Measurements from ENCODE around the gene CAPN13.

CAPN13 gene

DNA sequence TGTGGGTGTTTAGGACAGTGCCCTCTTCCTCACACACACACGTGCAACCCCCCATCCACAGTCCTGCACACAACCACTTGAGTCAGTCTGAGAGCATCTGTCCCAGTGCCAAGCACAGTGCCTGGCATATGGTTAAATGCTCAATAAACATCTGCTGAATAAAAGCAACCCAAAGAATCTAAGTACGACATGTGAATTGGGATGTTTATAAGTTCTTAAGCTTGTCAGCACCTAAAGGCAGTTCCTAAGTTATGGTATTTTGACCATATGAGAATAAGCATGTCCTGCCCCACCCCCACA, 37.8 kb downstream of the CAPN13 start:
- no peaks in the 10 kb centered on the region for H3F3A ChIP-seq (ENCODE audit: low read depth)
- H3K27me3 ChIP-seq (ENCODE audit: insufficient read depth, low read length, poor library complexity, severe bottlenecking), result no peaks in the 10 kb centered on the region
- H3K4me2 ChIP-seq (ENCODE audit: low read depth, low read length, poor library complexity, severe bottlenecking), result no peak overlapping the region
- no peaks in the 10 kb centered on the region for H4K20me1 ChIP-seq (ENCODE audit: insufficient read depth, low read length, poor library complexity, severe bottlenecking)
- TF ChIP-seq EZH2phosphoT487 (IDR thresholded peaks at IDR 0.05; ENCODE audit: borderline replicate concordance), result no peak
- TF ChIP-seq, protein P1, sequence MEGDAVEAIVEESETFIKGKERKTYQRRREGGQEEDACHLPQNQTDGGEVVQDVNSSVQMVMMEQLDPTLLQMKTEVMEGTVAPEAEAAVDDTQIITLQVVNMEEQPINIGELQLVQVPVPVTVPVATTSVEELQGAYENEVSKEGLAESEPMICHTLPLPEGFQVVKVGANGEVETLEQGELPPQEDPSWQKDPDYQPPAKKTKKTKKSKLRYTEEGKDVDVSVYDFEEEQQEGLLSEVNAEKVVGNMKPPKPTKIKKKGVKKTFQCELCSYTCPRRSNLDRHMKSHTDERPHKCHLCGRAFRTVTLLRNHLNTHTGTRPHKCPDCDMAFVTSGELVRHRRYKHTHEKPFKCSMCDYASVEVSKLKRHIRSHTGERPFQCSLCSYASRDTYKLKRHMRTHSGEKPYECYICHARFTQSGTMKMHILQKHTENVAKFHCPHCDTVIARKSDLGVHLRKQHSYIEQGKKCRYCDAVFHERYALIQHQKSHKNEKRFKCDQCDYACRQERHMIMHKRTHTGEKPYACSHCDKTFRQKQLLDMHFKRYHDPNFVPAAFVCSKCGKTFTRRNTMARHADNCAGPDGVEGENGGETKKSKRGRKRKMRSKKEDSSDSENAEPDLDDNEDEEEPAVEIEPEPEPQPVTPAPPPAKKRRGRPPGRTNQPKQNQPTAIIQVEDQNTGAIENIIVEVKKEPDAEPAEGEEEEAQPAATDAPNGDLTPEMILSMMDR (conservative IDR thresholded peaks at IDR 0.05; ENCODE audit: low read length), result no peak
- no peaks in the 10 kb centered on the region for H3K9me2 ChIP-seq (replicated peaks; ENCODE audit: low read depth, low read length)
- H3K4me1 ChIP-seq (ENCODE audit: insufficient read depth, low read length, poor library complexity, severe bottlenecking), result no peaks in the 10 kb centered on the region
- no peak overlapping the region for H2AFZ ChIP-seq (ENCODE audit: low read length)
- no peaks in the 10 kb centered on the region for H3K79me2 ChIP-seq (ENCODE audit: insufficient read depth, low read length)
- no peaks in the 10 kb centered on the region for H3K9me3 ChIP-seq (ENCODE audit: insufficient read depth, low read depth, low read length)
- H3K36me3 ChIP-seq (ENCODE audit: insufficient read depth, low read length), result no peaks in the 10 kb centered on the region
- H3K9ac ChIP-seq (ENCODE audit: low read depth, low read length, poor library complexity, severe bottlenecking), result no peak overlapping the region
- no peak overlapping the region for H3K4me3 ChIP-seq (ENCODE audit: low read length, poor library complexity, severe bottlenecking)

DNA sequence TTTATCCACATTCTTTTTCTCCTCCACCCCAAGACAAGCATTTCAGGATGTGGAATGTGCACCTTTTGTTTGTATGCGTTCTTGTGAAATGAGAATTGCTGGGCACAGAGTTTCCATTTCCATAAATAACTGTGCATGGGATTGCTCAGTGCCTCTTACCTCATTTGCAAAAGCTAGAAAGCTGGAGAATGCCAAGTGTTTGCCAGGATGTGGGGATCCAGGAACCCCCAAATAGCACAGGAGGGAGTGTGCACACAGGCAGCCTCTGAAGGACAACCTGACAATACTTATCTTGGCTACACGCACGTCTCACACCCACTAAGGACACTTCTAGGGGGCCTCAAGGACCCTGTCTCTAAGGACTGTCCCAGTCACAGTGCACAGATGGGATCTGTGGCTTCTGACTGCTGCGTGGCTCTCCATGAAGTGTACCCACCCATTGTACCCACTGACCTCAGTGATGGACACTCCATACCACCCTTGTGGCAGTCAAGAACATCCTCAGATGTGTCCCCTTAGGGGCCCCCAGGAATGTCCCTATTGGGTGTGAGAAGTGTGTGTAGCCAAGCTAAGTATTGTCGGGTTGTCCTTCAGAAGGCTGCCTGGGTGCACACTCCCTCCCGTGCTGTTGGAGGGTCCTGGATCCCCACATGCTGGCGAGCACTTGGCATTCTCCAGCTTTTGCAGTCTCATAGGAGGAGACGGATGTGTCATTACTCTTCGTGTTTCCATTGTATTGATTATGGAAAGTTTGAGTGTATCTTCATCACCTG, 38.4 kb downstream of the CAPN13 start:
- Histone ChIP-seq H3F3A (ENCODE audit: low read depth) (no peaks in the 10 kb centered on the region), H3K9me3 (ENCODE audit: insufficient read depth, low read depth, low read length) (no peaks in the 10 kb centered on the region), H3K4me1 (ENCODE audit: insufficient read depth, low read length, poor library complexity, severe bottlenecking) (no peaks in the 10 kb centered on the region), H3K27me3 (ENCODE audit: insufficient read depth, low read length, poor library complexity, severe bottlenecking) (no peaks in the 10 kb centered on the region), H3K36me3 (ENCODE audit: insufficient read depth, low read length) (no peaks in the 10 kb centered on the region), H4K20me1 (ENCODE audit: insufficient read depth, low read length, poor library complexity, severe bottlenecking) (no peaks in the 10 kb centered on the region), H3K9me2 (replicated peaks; ENCODE audit: low read depth, low read length) (no peaks in the 10 kb centered on the region), H3K4me3 (ENCODE audit: low read length, poor library complexity, severe bottlenecking) (no peak overlapping the region), H3K9ac (ENCODE audit: low read depth, low read length, poor library complexity, severe bottlenecking) (no peak overlapping the region), H3K4me2 (ENCODE audit: low read depth, low read length, poor library complexity, severe bottlenecking) (no peak overlapping the region), H3K79me2 (ENCODE audit: insufficient read depth, low read length) (no peaks in the 10 kb centered on the region), H2AFZ (ENCODE audit: low read length) (no peak overlapping the region)
- TF ChIP-seq EZH2phosphoT487 (IDR thresholded peaks at IDR 0.05; ENCODE audit: borderline replicate concordance), result no peak
- TF ChIP-seq, protein P1 (conservative IDR thresholded peaks at IDR 0.05; ENCODE audit: low read length), result no peak

DNA sequence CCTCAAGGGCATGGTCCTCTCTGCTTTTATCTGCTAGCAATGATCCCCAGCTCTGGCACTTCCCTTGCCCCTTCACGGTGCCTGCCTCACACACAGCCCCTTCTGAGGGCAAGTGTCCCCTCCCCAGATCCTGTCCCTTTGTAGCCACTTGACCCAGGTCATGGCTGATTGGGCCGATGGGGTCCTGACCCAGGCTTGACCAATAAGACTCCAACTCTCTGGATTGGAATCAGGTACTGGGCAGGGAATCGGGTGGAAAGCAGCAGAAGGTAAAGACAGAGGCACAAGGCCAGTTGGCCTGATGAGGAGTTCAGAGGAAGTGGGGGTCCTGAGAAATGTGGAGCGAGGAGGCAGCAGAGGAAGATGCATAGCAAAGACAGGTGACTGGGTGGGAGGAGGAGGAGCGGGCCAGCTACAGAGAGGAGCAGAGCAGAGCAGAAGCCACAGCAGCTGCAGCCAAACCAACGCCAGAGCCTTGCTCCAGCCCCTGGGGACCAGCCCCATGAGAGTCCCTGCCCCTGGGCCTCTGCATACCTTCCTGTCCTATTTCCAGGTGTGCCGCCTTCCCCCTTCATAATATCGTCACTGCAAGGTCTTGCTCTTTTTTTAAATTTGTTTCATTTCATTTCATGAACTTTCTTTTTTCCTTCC, 39.1 kb downstream of the CAPN13 start:
- no peak overlapping the region for H2AFZ ChIP-seq (ENCODE audit: low read length)
- H3K4me3 ChIP-seq (ENCODE audit: low read length, poor library complexity, severe bottlenecking), result no peak overlapping the region
- no peak overlapping the region for H3K9ac ChIP-seq (ENCODE audit: low read depth, low read length, poor library complexity, severe bottlenecking)
- no peak for TF ChIP-seq EZH2phosphoT487 (IDR thresholded peaks at IDR 0.05; ENCODE audit: borderline replicate concordance)
- TF ChIP-seq, protein P1 (conservative IDR thresholded peaks at IDR 0.05; ENCODE audit: low read length), result no peak
- no peak overlapping the region for H3K4me2 ChIP-seq (ENCODE audit: low read depth, low read length, poor library complexity, severe bottlenecking)
- H3F3A ChIP-seq (ENCODE audit: low read depth), result no peaks in the 10 kb centered on the region
- no peaks in the 10 kb centered on the region for H3K79me2 ChIP-seq (ENCODE audit: insufficient read depth, low read length)
- no peaks in the 10 kb centered on the region for H3K9me3 ChIP-seq (ENCODE audit: insufficient read depth, low read depth, low read length)
- no peaks in the 10 kb centered on the region for H4K20me1 ChIP-seq (ENCODE audit: insufficient read depth, low read length, poor library complexity, severe bottlenecking)
- H3K27me3 ChIP-seq (ENCODE audit: insufficient read depth, low read length, poor library complexity, severe bottlenecking), result no peaks in the 10 kb centered on the region
- H3K4me1 ChIP-seq (ENCODE audit: insufficient read depth, low read length, poor library complexity, severe bottlenecking), result no peaks in the 10 kb centered on the region
- H3K9me2 ChIP-seq (replicated peaks; ENCODE audit: low read depth, low read length), result no peaks in the 10 kb centered on the region
- no peaks in the 10 kb centered on the region for H3K36me3 ChIP-seq (ENCODE audit: insufficient read depth, low read length)
